Immature natural killer cell (primary cell): ENCODE results near the gene CDON. TPM values are rescaled to one million over a fixed set of nuclear protein-coding genes. Genes with fewer than 3 reads are reported as not detected.

ENCODE experiments used
- DNase-seq, 3 donors: peaks; one replicate each; pipeline ENCODE4 v3.0.0; 2022; ENCODE audit warnings: mixed read lengths in 1 of 3
- H3K27ac Mint-ChIP-seq, 6 donors: one replicate each; pipeline ENCODE4 v1.8.0; 2020; ENCODE audit warnings: mixed read lengths in 6 of 6, mild to moderate bottlenecking in 5 of 6, inconsistent platforms in 4 of 6, moderate library complexity in 3 of 6
- H3K27me3 Mint-ChIP-seq, 3 donors: one replicate each; pipeline ENCODE4 v1.8.0; 2020 to 2021; ENCODE audit warnings: low read depth in 3 of 3, mild to moderate bottlenecking in 3 of 3, mixed read lengths in 3 of 3, moderate library complexity in 3 of 3, inconsistent platforms in 1 of 3
- H3K36me3 Mint-ChIP-seq, 3 donors: one replicate each; pipeline ENCODE4 v1.8.0; 2020; ENCODE audit warnings: mixed read lengths in 3 of 3, inconsistent platforms in 2 of 3, mild to moderate bottlenecking in 2 of 3
- H3K4me1 Mint-ChIP-seq, 2 donors: one replicate each; pipeline ENCODE4 v1.8.0; 2020; ENCODE audit warnings: inconsistent platforms in 2 of 2, mild to moderate bottlenecking in 2 of 2, mixed read lengths in 2 of 2, moderate library complexity in 1 of 2
- H3K4me3 Mint-ChIP-seq, 5 donors: one replicate each; pipeline ENCODE4 v1.8.0; 2020; ENCODE audit warnings: mild to moderate bottlenecking in 5 of 5, mixed read lengths in 5 of 5, inconsistent platforms in 3 of 5, moderate library complexity in 3 of 5
- H3K9me3 Mint-ChIP-seq, 6 donors: one replicate each; pipeline ENCODE4 v1.8.0; 2020; ENCODE audit warnings: mild to moderate bottlenecking in 6 of 6, mixed read lengths in 6 of 6, inconsistent platforms in 4 of 6, moderate library complexity in 3 of 6
- polyA plus RNA-seq, 3 donors: library from polyadenylated mRNA; unstranded; fragments of 300-500 nt; fragmentation: Illumina TruSeq; gene quantifications; one replicate each; pipeline ENCODE4 v1.2.3, GENCODE V29; 2021

CDON gene
- not detected for polyA plus RNA-seq

GRCh38 chr11:126062679-126063506 is at the start of gene CDON:
Gene CDON, minus strand, starts transcription at chr11:126062866. Its CDS starts 39,390 bp downstream, at chr11:126023476.
- peaks cover 0 to 2% (median 0%) of the 10 kb centered on the region in 6 donors for H3K9me3 Mint-ChIP-seq
- peaks cover 4 to 24% (median 11%) of the 10 kb centered on the region in 3 donors for H3K27me3 Mint-ChIP-seq
- H3K4me3 Mint-ChIP-seq: peak within 1 kb of the TSS; percentile 82 to 89 (median 85)
- H3K36me3 Mint-ChIP-seq: no peaks in the 10 kb centered on the region
- peak; percentile 73 to 82 (median 80) for DNase-seq
- H3K4me1 Mint-ChIP-seq: peaks cover 12 to 17% of the 10 kb centered on the region in 2 donors
- H3K27ac Mint-ChIP-seq: peak within 1 kb of the TSS in 4 of 6 donors; percentile 37 to 84 (median 76)

GRCh38 chr11:126111458-126112116 is 48.9 kb upstream of the CDON start:
- Mint-ChIP-seq H3K27ac (no peak overlapping the region), H3K27me3 (peaks cover 3 to 6% (median 5%) of the 10 kb centered on the region in 3 donors), H3K4me3 (no peak overlapping the region), H3K4me1 (no peaks in the 10 kb centered on the region), H3K36me3 (no peaks in the 10 kb centered on the region), H3K9me3 (no peaks in the 10 kb centered on the region)
- no peak for DNase-seq

GRCh38 chr11:126109941-126110731 is 47.5 kb upstream of the CDON start:
- H3K27me3 Mint-ChIP-seq: peaks cover 4 to 5% (median 4%) of the 10 kb centered on the region in 3 donors

GRCh38 chr11:126106594-126107328 is 44.1 kb upstream of the CDON start:
- H3K27me3 Mint-ChIP-seq: peaks cover 3 to 4% (median 4%) of the 10 kb centered on the region in 3 donors
- DNase-seq: no peak
- H3K36me3 Mint-ChIP-seq: no peaks in the 10 kb centered on the region
- no peak overlapping the region for H3K4me3 Mint-ChIP-seq
- H3K4me1 Mint-ChIP-seq: no peaks in the 10 kb centered on the region
- no peak overlapping the region for H3K27ac Mint-ChIP-seq
- H3K9me3 Mint-ChIP-seq: no peaks in the 10 kb centered on the region

More at GRCh38 chr11:126109941-126110731, 47.5 kb upstream of the CDON start:
- Mint-ChIP-seq H3K4me3 (no peak overlapping the region), H3K27ac (no peak overlapping the region), H3K9me3 (no peaks in the 10 kb centered on the region), H3K4me1 (no peaks in the 10 kb centered on the region), H3K36me3 (no peaks in the 10 kb centered on the region)
- DNase-seq: no peak

GRCh38 chr11:126105748-126106080 is 43.0 kb upstream of the CDON start:
- Mint-ChIP-seq H3K36me3 (no peaks in the 10 kb centered on the region), H3K9me3 (no peaks in the 10 kb centered on the region), H3K4me1 (no peaks in the 10 kb centered on the region), H3K27ac (no peak overlapping the region), H3K27me3 (peaks cover 3 to 6% (median 3%) of the 10 kb centered on the region in 3 donors), H3K4me3 (no peak overlapping the region)
- no peak for DNase-seq

- H3K9me3 Mint-ChIP-seq: no peaks in the 10 kb centered on the region
- H3K36me3 Mint-ChIP-seq: no peaks in the 10 kb centered on the region
- no peak overlapping the region for H3K4me3 Mint-ChIP-seq
- H3K4me1 Mint-ChIP-seq: no peaks in the 10 kb centered on the region
- peaks cover 3 to 6% (median 4%) of the 10 kb centered on the region in 3 donors for H3K27me3 Mint-ChIP-seq
- no peak overlapping the region for H3K27ac Mint-ChIP-seq
- DNase-seq: no peak
Observed at GRCh38 chr11:126105022-126105747, 42.5 kb upstream of the CDON start.

GRCh38 chr11:126104420-126104819 is 41.8 kb upstream of the CDON start:
- Mint-ChIP-seq H3K36me3 (no peaks in the 10 kb centered on the region), H3K4me3 (no peak overlapping the region), H3K4me1 (no peaks in the 10 kb centered on the region), H3K27ac (no peak overlapping the region), H3K27me3 (peaks cover 2 to 6% (median 4%) of the 10 kb centered on the region in 3 donors), H3K9me3 (no peaks in the 10 kb centered on the region)
- DNase-seq: no peak

- Mint-ChIP-seq H3K27me3 (peaks cover 2 to 6% (median 4%) of the 10 kb centered on the region in 3 donors), H3K4me3 (no peak overlapping the region), H3K4me1 (no peaks in the 10 kb centered on the region), H3K36me3 (no peaks in the 10 kb centered on the region), H3K9me3 (no peaks in the 10 kb centered on the region), H3K27ac (no peak overlapping the region)
- DNase-seq: no peak
Observed at GRCh38 chr11:126103150-126103549, 40.5 kb upstream of the CDON start.

GRCh38 chr11:126102436-126102981 is 39.8 kb upstream of the CDON start:
- H3K4me3 Mint-ChIP-seq: no peak overlapping the region
- H3K36me3 Mint-ChIP-seq: no peaks in the 10 kb centered on the region
- H3K9me3 Mint-ChIP-seq: no peaks in the 10 kb centered on the region
- no peak for DNase-seq
- H3K27ac Mint-ChIP-seq: no peak overlapping the region
- peaks cover 4 to 8% (median 5%) of the 10 kb centered on the region in 3 donors for H3K27me3 Mint-ChIP-seq
- H3K4me1 Mint-ChIP-seq: no peaks in the 10 kb centered on the region

- H3K36me3 Mint-ChIP-seq: no peaks in the 10 kb centered on the region
- H3K27ac Mint-ChIP-seq: no peak overlapping the region
- H3K4me3 Mint-ChIP-seq: no peak overlapping the region
- no peak for DNase-seq
- no peaks in the 10 kb centered on the region for H3K4me1 Mint-ChIP-seq
- H3K27me3 Mint-ChIP-seq: peaks cover 4 to 9% (median 5%) of the 10 kb centered on the region in 3 donors
- no peaks in the 10 kb centered on the region for H3K9me3 Mint-ChIP-seq
Observed at GRCh38 chr11:126101930-126102283, 39.2 kb upstream of the CDON start.

GRCh38 chr11:126101251-126101929 is 38.7 kb upstream of the CDON start:
- DNase-seq: no peak
- Mint-ChIP-seq H3K4me1 (no peaks in the 10 kb centered on the region), H3K36me3 (no peaks in the 10 kb centered on the region), H3K9me3 (no peaks in the 10 kb centered on the region), H3K4me3 (no peak overlapping the region), H3K27ac (no peak overlapping the region), H3K27me3 (peaks cover 4 to 9% (median 4%) of the 10 kb centered on the region in 3 donors)

GRCh38 chr11:126100716-126101115 is 38.0 kb upstream of the CDON start:
- peaks cover 1 to 9% (median 5%) of the 10 kb centered on the region in 3 donors for H3K27me3 Mint-ChIP-seq
- no peaks in the 10 kb centered on the region for H3K36me3 Mint-ChIP-seq
- no peak for DNase-seq
- H3K9me3 Mint-ChIP-seq: no peaks in the 10 kb centered on the region
- H3K27ac Mint-ChIP-seq: no peak overlapping the region
- no peaks in the 10 kb centered on the region for H3K4me1 Mint-ChIP-seq
- H3K4me3 Mint-ChIP-seq: no peak overlapping the region
